OCI-LY7 (cell line): ENCODE data around the gene HARS2. TPM values are rescaled to one million over a fixed set of nuclear protein-coding genes. Genes with fewer than 3 reads are reported as not detected.
"Not testable (repeated sequence)": the region's sequence is repeated elsewhere in the genome, so short reads cannot be mapped to it uniquely, and the experiment has no call there.

ENCODE experiments used
- BruUV-seq: library from RNA; stranded (reverse); fragments of 400-500 nt; replicated peaks from 2 replicates; lab custom pipeline; 2021; lab: Mats Ljungman, UMichigan
- CTCF ChIA-PET: fragments of 300-600 bp; sonication (Branson Sonifier 250); formaldehyde crosslinking; loops from one replicate; lab custom pipeline; 2022; ENCODE audit warnings: antibody characterized with exemption; ENCODE audit not compliant: unreplicated experiment; lab: Charles Lee
- POLR2A ChIA-PET: fragments of 300-600 bp; sonication (Branson Sonifier 250); formaldehyde crosslinking; loops from one replicate; lab custom pipeline; 2022; ENCODE audit warnings: antibody characterized with exemption; lab: Charles Lee
- DNase-seq: peaks from one replicate; pipeline ENCODE4 v3.0.0-alpha.2; 2015; ENCODE audit warnings: low spot score
- H2AFZ ChIP-seq: fragments of 200-600 bp; sonication (generic), shearing (Covaris generic); 2 replicates; pipeline ENCODE4 v1.6.1; 2014; ENCODE audit warnings: mild to moderate bottlenecking, antibody characterized with exemption, low read length, moderate library complexity
- H3K27ac ChIP-seq: fragments of 200-600 bp; sonication (generic); 2 replicates; pipeline ENCODE4 v1.5.1; 2014; ENCODE audit warnings: mixed run types, low read depth, mild to moderate bottlenecking, moderate library complexity, low read length, inconsistent platforms; ENCODE audit not compliant: poor library complexity, severe bottlenecking
- H3K36me3 ChIP-seq: fragments of 200-600 bp; sonication (generic); 2 replicates; pipeline ENCODE4 v1.6.1; 2014; ENCODE audit warnings: mild to moderate bottlenecking, antibody characterized with exemption, low read length, moderate library complexity, mixed read lengths; ENCODE audit not compliant: insufficient read depth
- H3K4me1 ChIP-seq: fragments of 200-600 bp; sonication (generic); 2 replicates; pipeline ENCODE4 v1.5.1; 2014; ENCODE audit warnings: mild to moderate bottlenecking, low read length; ENCODE audit not compliant: insufficient read depth, poor library complexity, severe bottlenecking
- H3K4me2 ChIP-seq: fragments of 200-600 bp; sonication (generic); 2 replicates; pipeline ENCODE4 v1.6.1; 2014; ENCODE audit warnings: mild to moderate bottlenecking, low read length
- H3K4me3 ChIP-seq: fragments of 200-600 bp; sonication (generic); 2 replicates; pipeline ENCODE4 v1.5.1; 2014; ENCODE audit warnings: mild to moderate bottlenecking, low read depth, low read length; ENCODE audit not compliant: poor library complexity, severe bottlenecking
- H3K79me2 ChIP-seq: fragments of 200-600 bp; sonication (generic); 2 replicates; pipeline ENCODE4 v1.6.1; 2016; ENCODE audit warnings: low read depth, mild to moderate bottlenecking, low read length, moderate library complexity, mixed read lengths; ENCODE audit not compliant: insufficient read depth
- H3K9me2 ChIP-seq: fragments of 200-600 bp; sonication (generic); 2 replicates; pipeline ENCODE4 v1.6.1; 2016; ENCODE audit warnings: mild to moderate bottlenecking, low read length, mixed read lengths; ENCODE audit not compliant: insufficient read depth
- H3K9me3 ChIP-seq: fragments of 200-600 bp; sonication (generic); 2 replicates; pipeline ENCODE4 v1.6.1; 2014; ENCODE audit warnings: mild to moderate bottlenecking, mixed run types, low read length, mixed read lengths
- H4K20me1 ChIP-seq: fragments of 200-600 bp; sonication (generic); 2 replicates; pipeline ENCODE4 v1.6.1; 2014; ENCODE audit warnings: mild to moderate bottlenecking, antibody characterized with exemption, low read length, moderate library complexity, mixed read lengths; ENCODE audit not compliant: insufficient read depth
- CTCF ChIP-seq: fragments of 200-600 bp; sonication (generic); conservative IDR thresholded peaks from 2 replicates; pipeline ENCODE4 v1.5.1; 2014; ENCODE audit warnings: mild to moderate bottlenecking, antibody characterized with exemption, low read length, moderate library complexity, mixed read lengths
- EZH2phosphoT487 ChIP-seq: fragments of 200-600 bp; sonication (generic); IDR thresholded peaks from 2 replicates; pipeline ENCODE4 v1.6.1; 2018; ENCODE audit warnings: low read depth, borderline replicate concordance, mild to moderate bottlenecking, mixed run types, antibody characterized with exemption, low read length, moderate library complexity, mixed read lengths
- intact Hi-C: fragments of 100-400 bp; cut with micrococcal nuclease; formaldehyde crosslinking; loops from one replicate; pipeline ENCODE4 v1.10.0; 2022; ENCODE audit not compliant: unreplicated experiment
- total RNA-seq, 2 experiments: library from RNA; depleted of rRNA in 1 of 2; stranded (reverse); fragments of >200 nt in 1 of 2; shearing (Covaris generic) in 1 of 2; gene quantifications; 2 replicates each; pipeline ENCODE4 v1.2.3, GENCODE V29; 2014 to 2022

HARS2 gene
- total RNA-seq, 2 experiments from 2014 or later = 20.8 to 27.3 TPM

- peak overlapping the region; percentile 98 for H2AFZ ChIP-seq
- no peaks in the 10 kb centered on the region for H4K20me1 ChIP-seq
- H3K27ac ChIP-seq = peak overlapping the region; percentile 39
- H3K36me3 ChIP-seq = peaks cover 78% of the 10 kb centered on the region
- no peaks in the 10 kb centered on the region for H3K9me2 ChIP-seq
- no peaks in the 10 kb centered on the region for H3K9me3 ChIP-seq
- H3K79me2 ChIP-seq = peaks cover 25% of the 10 kb centered on the region
- no TSS peak for BruUV-seq
- peaks cover 17% of the 10 kb centered on the region for H3K4me1 ChIP-seq
- peak overlapping the region; percentile 88 for H3K4me2 ChIP-seq
- intact Hi-C loops = loop anchor here (1.0 kb wide), 1 partner anchor 27 kb away; the partner anchor contains the start of genes HARS1 and HARS2
- peak overlapping the region; percentile 95 for H3K4me3 ChIP-seq
- TF ChIP-seq CTCF (no peak), EZH2phosphoT487 (no peak)
- ChIA-PET CTCF (no interaction called here), POLR2A (interaction anchor here (0.6 to 0.8 kb wide), 2 partner anchors 15 to 36 kb away, joined by 3 to 5 read pairs; partner anchors contain the start of gene ZMAT2)
- no peak for DNase-seq
These were observed 27.3 kb upstream of the HARS2 start for GRCh38 chr5:140664030-140664358.

GRCh38 chr5:140664359-140665119, 26.7 kb upstream of the HARS2 start, which contains the start of gene WDR55:
Gene WDR55 (plus strand): TSS chr5:140664904. CDS start chr5:140664913, 9 bp downstream.
- H4K20me1 ChIP-seq = no peaks in the 10 kb centered on the region
- peaks cover 78% of the 10 kb centered on the region for H3K36me3 ChIP-seq
- H3K4me2 ChIP-seq = peak within 1 kb of the TSS; percentile 88
- peak within 1 kb of the TSS; percentile 39 for H3K27ac ChIP-seq
- TF ChIP-seq CTCF (no peak), EZH2phosphoT487 (no peak)
- intact Hi-C loops = loop anchor here (1.0 kb wide), 1 partner anchor 27 kb away; the partner anchor contains the start of genes HARS1 and HARS2
- ChIA-PET POLR2A (interaction anchor here (1.4 kb wide), 1 partner anchor 18 kb away, joined by 3 read pairs; no protein-coding TSS in a partner anchor), CTCF (no interaction called here)
- peaks cover 17% of the 10 kb centered on the region for H3K4me1 ChIP-seq
- peak within 1 kb of the TSS; percentile 98 for H2AFZ ChIP-seq
- H3K9me2 ChIP-seq = no peaks in the 10 kb centered on the region
- peak within 1 kb of the TSS; percentile 95 for H3K4me3 ChIP-seq
- BruUV-seq = TSS peak; percentile 90
- peak; percentile 90 for DNase-seq
- H3K79me2 ChIP-seq = peaks cover 25% of the 10 kb centered on the region
- H3K9me3 ChIP-seq = no peaks in the 10 kb centered on the region

GRCh38 chr5:140671035-140671434, 20.2 kb upstream of the HARS2 start:
- H4K20me1 ChIP-seq, H3K27ac ChIP-seq, H3K9me2 ChIP-seq, H2AFZ ChIP-seq, intact Hi-C loops, H3K4me1 ChIP-seq, BruUV-seq, DNase-seq, POLR2A ChIA-PET, H3K4me3 ChIP-seq, H3K4me2 ChIP-seq, CTCF ChIA-PET, H3K9me3 ChIP-seq: not testable (repeated sequence)
- Histone ChIP-seq H3K36me3 (peaks cover 97% of the 10 kb centered on the region), H3K79me2 (peaks cover 13% of the 10 kb centered on the region; the same call in 1 of the 2 replicates)
